ENCODE measurements around the gene RNF157.

Gene RNF157

GRCh38 chr17:76240461-76241203, at the start of gene RNF157:
TSS of gene RNF157 (minus strand) at chr17:76240493. CDS start at chr17:76240240, 253 bp downstream.
- FAIRE-seq: no peak
- no peak for DNase-seq (ENCODE audit: low spot score)

GRCh38 chr17:76281573-76282371, 41.5 kb upstream of the RNF157 start:
- DNase-seq (ENCODE audit: low spot score) (no peak), FAIRE-seq (no peak)

GRCh38 chr17:76280650-76281049, 40.4 kb upstream of the RNF157 start:
- FAIRE-seq: no peak
- no peak for DNase-seq (ENCODE audit: low spot score)

GRCh38 chr17:76279742-76280287, 39.5 kb upstream of the RNF157 start:
- DNase-seq (ENCODE audit: low spot score) (no peak), FAIRE-seq (no peak)

GRCh38 chr17:76278952-76279741, 38.9 kb upstream of the RNF157 start:
- no peak for FAIRE-seq
- peak; percentile 59 for DNase-seq (ENCODE audit: low spot score)

- DNase-seq (ENCODE audit: low spot score): no peak
- FAIRE-seq: no peak
Measured at GRCh38 chr17:76278268-76278908, 38.1 kb upstream of the RNF157 start.

GRCh38 chr17:76277300-76278267, 37.3 kb upstream of the RNF157 start:
- DNase-seq (ENCODE audit: low spot score): no peak
- no peak for FAIRE-seq

- DNase-seq (ENCODE audit: low spot score): no peak
- FAIRE-seq: no peak
Measured at GRCh38 chr17:76276461-76277299, 36.4 kb upstream of the RNF157 start.

- FAIRE-seq (no peak), DNase-seq (ENCODE audit: low spot score) (no peak)
Measured at GRCh38 chr17:76276069-76276431, 35.8 kb upstream of the RNF157 start.

- DNase-seq (ENCODE audit: low spot score) (no peak), FAIRE-seq (no peak)
Measured at GRCh38 chr17:76275382-76276068, 35.2 kb upstream of the RNF157 start.

GRCh38 chr17:76274112-76274956, 34.0 kb upstream of the RNF157 start:
- no peak for FAIRE-seq
- DNase-seq (ENCODE audit: low spot score): no peak

- DNase-seq (ENCODE audit: low spot score) (no peak), FAIRE-seq (no peak)
Measured at GRCh38 chr17:76273445-76274111, 33.3 kb upstream of the RNF157 start.

GRCh38 chr17:76272541-76273444, 32.5 kb upstream of the RNF157 start:
- FAIRE-seq (no peak), DNase-seq (ENCODE audit: low spot score) (no peak)

GRCh38 chr17:76271669-76272540, 31.6 kb upstream of the RNF157 start:
- DNase-seq (ENCODE audit: low spot score) (no peak), FAIRE-seq (no peak)

All from RCC 7860 (cell line).